Measurements from ENCODE around the gene RUSF1.
"Not testable (repeated sequence)": the region's sequence is repeated elsewhere in the genome, so short reads cannot be mapped to it uniquely, and the experiment has no call there.

DNA sequence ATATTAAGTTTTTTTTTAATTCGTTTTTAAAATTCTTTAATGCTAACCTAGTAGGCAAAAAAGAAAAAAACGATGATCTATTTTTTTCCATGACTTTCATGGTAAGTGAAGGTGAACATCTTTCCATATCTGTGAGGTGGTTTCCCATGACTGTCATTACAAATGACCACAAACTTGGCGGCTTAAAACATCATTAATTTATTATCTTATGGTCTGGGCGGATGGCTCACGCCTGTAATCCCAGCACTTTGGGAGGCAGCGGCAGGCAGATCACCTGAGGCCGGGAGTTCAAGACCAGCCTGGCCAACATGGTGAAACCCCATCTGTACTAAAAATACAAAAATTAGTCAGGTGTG lies 30.0 kb upstream of the RUSF1 start:
- TF ChIP-seq EZH2 (IDR thresholded peaks at IDR 0.05; ENCODE audit: insufficient read depth, poor library complexity, severe bottlenecking); EZH2phosphoT487 (IDR thresholded peaks at IDR 0.05; ENCODE audit: insufficient read depth, low read depth): not testable (repeated sequence)
